Head of caudate nucleus (tissue), 42 donors: Measurements from ENCODE around the gene CIBAR2.

ENCODE experiments used
- DNase-seq, 42 donors: peaks; one replicate each; pipeline versions ENCODE4 v3.0.0 to v3.0.0-alpha.2; 2020 to 2021; ENCODE audit warnings: mixed read lengths in 7 of 42
- intact Hi-C: fragments of 100-400 bp; cut with DNase I; formaldehyde crosslinking; loops from one replicate; pipeline ENCODE4 v1.15.0; 2022

CIBAR2 gene

GRCh38 chr16:85075236-85075924 lies 36.9 kb downstream of the CIBAR2 start:
- no peak for DNase-seq
- intact Hi-C loops = no loop called here

DNA sequence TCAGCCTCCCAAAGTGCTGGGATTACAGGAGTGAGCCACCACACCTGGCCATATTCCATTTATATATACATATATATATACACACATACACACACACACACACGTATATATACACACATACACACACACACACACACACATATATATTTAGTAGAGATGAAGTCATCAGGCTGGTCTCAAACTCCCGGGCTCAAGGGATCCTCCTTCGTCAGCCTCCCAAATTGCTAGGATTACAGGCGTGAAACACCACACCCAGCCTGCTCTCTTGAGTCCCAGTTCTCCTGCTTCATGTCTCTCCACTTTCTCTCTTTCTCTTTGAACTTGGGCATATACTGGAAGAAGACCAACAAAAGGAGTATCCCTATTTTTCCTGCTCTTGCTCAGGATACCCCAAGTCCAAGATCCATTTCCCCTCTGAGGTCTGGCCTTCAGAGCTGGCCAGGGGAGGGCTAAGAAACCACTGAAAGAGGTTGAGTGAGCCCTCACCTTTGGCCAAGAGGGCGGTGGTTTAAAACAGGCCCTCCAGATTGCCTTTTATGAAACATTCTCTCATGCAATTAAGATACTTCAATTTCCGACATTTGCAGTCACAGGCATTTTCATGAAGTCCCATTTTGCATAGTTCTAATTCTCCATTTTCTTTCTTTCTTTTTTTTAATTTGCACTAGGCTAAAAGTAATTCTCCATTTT lies 37.9 kb downstream of the CIBAR2 start:
- DNase-seq = no peak
- intact Hi-C loops = no loop called here

- intact Hi-C loops = no loop called here
- peak in 1 of 42 donors; percentile 14 for DNase-seq
Measured at GRCh38 chr16:85072947-85073346, 39.3 kb downstream of the CIBAR2 start.

GRCh38 chr16:85072076-85072860 lies 40.0 kb downstream of the CIBAR2 start:
- no peak for DNase-seq
- intact Hi-C loops = no loop called here

DNA sequence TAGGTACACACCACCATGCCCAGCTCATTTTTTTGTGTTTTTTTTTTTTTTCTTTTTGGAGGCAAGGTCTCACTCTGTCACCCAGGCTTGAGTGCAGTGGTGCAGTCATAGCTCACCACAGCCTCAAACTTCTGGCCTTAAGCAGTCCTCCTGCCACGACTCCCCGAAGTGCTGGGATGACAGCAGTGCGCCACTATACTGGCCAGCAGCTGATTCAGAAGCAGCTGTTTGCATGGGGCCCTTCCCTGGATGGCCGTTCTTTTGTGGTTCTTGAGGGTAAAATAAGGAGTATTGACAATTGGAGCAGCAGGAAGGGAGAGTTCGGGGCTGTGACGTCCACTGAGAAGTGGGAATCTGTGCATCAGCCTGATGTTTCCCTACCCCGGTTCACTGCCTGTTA lies 43.1 kb downstream of the CIBAR2 start:
- intact Hi-C loops = no loop called here
- DNase-seq = no peak

- intact Hi-C loops = no loop called here
- no peak for DNase-seq
Measured at GRCh38 chr16:85068746-85069145, 43.5 kb downstream of the CIBAR2 start.

GRCh38 chr16:85067426-85067825 lies 44.8 kb downstream of the CIBAR2 start:
- intact Hi-C loops = no loop called here
- no peak for DNase-seq

GRCh38 chr16:85067024-85067423 lies 45.2 kb downstream of the CIBAR2 start:
- DNase-seq = no peak
- intact Hi-C loops = no loop called here

DNA sequence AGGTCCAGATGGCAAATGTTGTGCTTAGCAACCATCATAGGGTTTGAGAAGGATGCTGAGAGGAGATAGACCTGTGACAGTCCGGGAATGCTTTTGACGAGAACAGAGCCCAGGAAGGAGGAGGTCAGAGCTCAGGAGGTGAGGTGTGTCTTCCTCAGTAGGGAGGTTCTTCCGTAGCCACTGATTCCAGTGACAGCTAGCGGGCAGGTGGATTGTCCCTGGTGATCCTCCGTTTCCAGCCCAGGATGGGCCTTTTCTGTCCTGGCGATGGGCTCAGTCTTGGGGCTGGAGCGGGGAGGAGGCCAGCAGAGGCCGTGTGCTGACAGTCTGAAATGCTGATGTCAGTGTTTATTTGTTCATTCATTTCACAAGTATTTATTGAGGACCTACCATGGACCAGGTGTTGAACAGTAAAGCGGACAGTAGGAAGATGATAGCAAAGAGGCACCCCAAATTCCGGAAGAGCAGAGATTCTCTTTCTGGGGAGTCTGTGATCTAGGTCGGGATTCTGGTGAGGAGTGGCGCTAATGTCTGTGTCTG lies 45.9 kb downstream of the CIBAR2 start:
- intact Hi-C loops = no loop called here
- DNase-seq = no peak

GRCh38 chr16:85065099-85065498 lies 47.2 kb downstream of the CIBAR2 start:
- intact Hi-C loops = no loop called here
- no peak for DNase-seq

- intact Hi-C loops = no loop called here
- no peak for DNase-seq
Measured at GRCh38 chr16:85064186-85064585, 48.1 kb downstream of the CIBAR2 start.

- peak in 21 of 42 donors; percentile 30 to 76 (median 42) for DNase-seq
- intact Hi-C loops = no loop called here
Measured at GRCh38 chr16:85062845-85063244, 49.4 kb downstream of the CIBAR2 start.

DNA sequence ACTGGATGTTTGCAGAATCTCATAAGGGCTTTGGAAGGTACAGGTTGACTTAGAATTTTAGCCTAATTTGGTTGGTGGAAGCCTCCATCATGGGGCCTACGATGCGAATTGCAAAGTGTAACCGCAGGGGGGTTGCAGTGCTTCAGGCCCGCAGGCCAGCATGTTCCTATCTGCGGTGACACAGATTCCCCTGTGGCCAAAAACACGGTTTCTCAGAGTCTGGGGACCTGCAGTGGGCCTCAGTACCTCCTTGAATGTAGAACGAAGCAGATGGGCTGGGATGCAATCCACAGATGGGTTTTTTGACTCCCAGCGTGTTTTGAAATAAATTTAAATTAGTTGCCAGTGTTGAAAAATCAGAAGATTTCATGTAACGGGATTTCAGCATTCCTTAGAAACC lies 49.9 kb downstream of the CIBAR2 start:
- intact Hi-C loops = no loop called here
- DNase-seq = no peak

- DNase-seq = peak in 26 of 42 donors; percentile 19 to 72 (median 43)
- intact Hi-C loops = no loop called here
Measured at GRCh38 chr16:85061566-85061965, 50.7 kb downstream of the CIBAR2 start.

DNA sequence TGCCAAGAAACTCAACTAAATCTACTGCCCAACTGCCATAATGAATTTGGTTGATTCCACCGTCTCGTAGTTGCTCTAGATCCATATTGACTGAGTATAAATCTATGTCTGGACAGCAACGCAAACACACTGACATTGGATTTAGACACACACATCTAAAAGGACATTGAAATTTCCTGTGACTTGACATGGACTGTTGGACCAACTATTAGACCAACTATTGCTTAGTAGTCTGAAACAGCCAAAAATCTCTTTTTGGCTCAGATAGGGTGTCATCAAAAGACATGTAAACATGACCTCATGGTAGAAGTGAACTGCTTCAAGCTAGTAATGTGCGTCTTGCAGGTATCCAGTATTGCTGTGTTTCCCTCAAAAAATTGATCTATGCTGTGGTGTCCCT lies 53.4 kb downstream of the CIBAR2 start:
- intact Hi-C loops = no loop called here
- no peak for DNase-seq

DNA sequence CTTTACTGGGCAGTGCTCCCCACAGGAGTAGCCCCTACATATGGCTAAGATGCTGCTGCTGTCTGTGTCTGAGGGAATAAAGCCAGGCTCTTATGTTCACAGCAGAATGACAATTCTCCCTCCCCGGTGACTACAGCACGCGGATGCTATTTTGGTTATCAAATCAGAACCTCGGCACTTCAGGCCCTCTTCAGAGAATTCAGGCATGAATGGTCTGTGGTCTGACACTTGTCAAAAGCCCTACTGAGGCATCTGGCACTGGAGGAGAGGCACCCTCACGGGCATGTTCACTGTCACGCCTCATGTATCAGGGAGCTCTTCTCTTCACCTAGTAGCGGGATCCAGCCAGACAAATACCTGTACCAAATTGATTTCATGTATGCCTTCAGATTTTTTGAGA lies 54.3 kb downstream of the CIBAR2 start:
- intact Hi-C loops = no loop called here
- DNase-seq = no peak

DNA sequence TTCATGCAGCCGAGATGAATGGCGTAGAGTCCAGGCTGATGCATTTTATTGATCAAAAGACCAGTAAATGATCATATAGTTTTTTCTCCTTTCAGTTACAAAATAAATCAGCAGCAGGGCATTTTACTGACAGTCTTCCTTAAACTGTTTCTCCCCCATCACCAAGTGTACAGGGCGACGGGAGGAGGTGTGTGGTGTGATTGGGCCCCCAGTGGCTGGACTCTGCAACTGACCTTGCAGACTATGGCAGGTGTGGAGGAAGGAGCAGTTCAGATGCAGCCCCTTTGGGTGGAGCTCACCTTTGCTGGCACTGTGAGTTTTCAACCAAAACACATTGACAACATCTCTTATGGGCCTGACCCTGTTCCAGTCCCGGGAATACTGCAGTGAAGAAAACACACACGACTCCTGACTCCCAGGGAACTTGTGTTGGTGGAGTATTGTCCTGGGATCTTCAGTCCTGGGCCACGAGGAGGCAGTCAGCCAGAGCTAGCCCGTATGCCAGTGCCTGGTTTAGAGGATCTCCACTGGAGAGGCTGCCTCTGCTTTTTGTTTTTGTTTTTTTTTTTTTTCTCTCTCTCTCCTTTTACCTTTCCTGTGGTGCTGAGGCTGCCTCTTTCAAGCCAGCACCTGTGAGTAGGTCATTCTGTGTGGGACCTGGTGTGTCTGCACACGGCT lies 54.9 kb downstream of the CIBAR2 start:
- intact Hi-C loops = no loop called here
- no peak for DNase-seq

GRCh38 chr16:85056211-85056748 lies 56.0 kb downstream of the CIBAR2 start:
- DNase-seq = peak in 34 of 42 donors; percentile 22 to 71 (median 42)
- intact Hi-C loops = no loop called here
